ENCODE measurements around the gene SPO11. TPM values are rescaled to one million over a fixed set of nuclear protein-coding genes. Genes with fewer than 3 reads are reported as not detected.

Gene SPO11
- total and polyA plus RNA-seq, 2 of the 13 experiments (the other 11 are each of a cell fraction or from before 2014, with no cell fraction given), result not detected

GRCh38 chr20:57346477-57346876, 16.9 kb downstream of the SPO11 start (continued):
- no peak for TF ChIP-seq NFAT5 (CRISPR knock-in tag; IDR thresholded peaks at IDR 0.05)
- no peak for TF ChIP-seq GZF1 (CRISPR knock-in tag; IDR thresholded peaks at IDR 0.05)
- TF ChIP-seq RAD21 (CRISPR knock-in tag; IDR thresholded peaks at IDR 0.05), result peak; percentile 78
- no peak for TF ChIP-seq ZNF773 (CRISPR knock-in tag; IDR thresholded peaks at IDR 0.05; ENCODE audit: borderline replicate concordance)
- 0 out of 2 replicates have a peak, but pooled peaks have one; percentile 31 for TF ChIP-seq ARID3A (IDR thresholded peaks at IDR 0.05; ENCODE audit: low read depth, low read length)
- TF ChIP-seq ARID5B (CRISPR knock-in tag; IDR thresholded peaks at IDR 0.05), result peak; percentile 35; the same call in 1 of the 2 replicates
- no peak for TF ChIP-seq MED1 (CRISPR knock-in tag; IDR thresholded peaks at IDR 0.05)
- TF ChIP-seq SNAPC5 (CRISPR knock-in tag; IDR thresholded peaks at IDR 0.05; ENCODE audit: borderline replicate concordance), result no peak
- TF ChIP-seq MXD1 (CRISPR knock-in tag; IDR thresholded peaks at IDR 0.05), result no peak
- TF ChIP-seq MIXL1 (CRISPR knock-in tag; IDR thresholded peaks at IDR 0.05), result peak; percentile 75
- TF ChIP-seq ZUFSP (CRISPR knock-in tag; IDR thresholded peaks at IDR 0.05; ENCODE audit: borderline replicate concordance), result no peak
- TF ChIP-seq EEA1 (CRISPR knock-in tag; IDR thresholded peaks at IDR 0.05; ENCODE audit: borderline replicate concordance), result no peak
- TF ChIP-seq ATAD3A (CRISPR knock-in tag; IDR thresholded peaks at IDR 0.05), result no peak
- peak; percentile 42; the same call in 1 of the 2 replicates for TF ChIP-seq ZSCAN9 (CRISPR knock-in tag; IDR thresholded peaks at IDR 0.05; ENCODE audit: borderline replicate concordance)
- TF ChIP-seq HMG20A (CRISPR knock-in tag; IDR thresholded peaks at IDR 0.05; ENCODE audit: borderline replicate concordance), result no peak
- TF ChIP-seq ETS1 (CRISPR knock-in tag; IDR thresholded peaks at IDR 0.05), result no peak
